MCF 10A (cell line): ENCODE data around the gene FAM228A. TPM values are rescaled to one million over a fixed set of nuclear protein-coding genes. Genes with fewer than 3 reads are reported as not detected.

ENCODE experiments used
- BruUV-seq: library from RNA; stranded (reverse); fragments of 400-500 nt; replicated peaks from 2 replicates; lab custom pipeline; 2021; lab: Mats Ljungman, UMichigan
- CTCF ChIA-PET: fragments of 300-600 bp; sonication (Branson Sonifier 250); formaldehyde crosslinking; extraction: SDS; loops from one replicate; lab custom pipeline; 2021; ENCODE audit warnings: antibody characterized with exemption, inconsistent platforms; lab: Yijun Ruan, JAX
- POLR2A ChIA-PET: fragments of 300-600, 350-650 bp; sonication (Branson Sonifier 250); formaldehyde crosslinking; extraction: SDS; loops from one replicate; lab custom pipeline; 2020; ENCODE audit warnings: antibody characterized with exemption, inconsistent platforms; lab: Yijun Ruan, JAX
- DNase-seq: peaks from one replicate; pipeline ENCODE4 v3.0.0-alpha.2; 2018; ENCODE audit not compliant: unreplicated experiment
- H3K27ac Mint-ChIP-seq: one replicate; pipeline ENCODE4 v1.8.0; 2022; ENCODE audit warnings: mild to moderate bottlenecking, low read depth, mixed read lengths; ENCODE audit not compliant: unreplicated experiment
- H3K27me3 Mint-ChIP-seq: one replicate; pipeline ENCODE4 v1.8.0; 2022; ENCODE audit warnings: mixed read lengths; ENCODE audit not compliant: insufficient read depth, unreplicated experiment
- H3K36me3 Mint-ChIP-seq: one replicate; pipeline ENCODE4 v1.8.0; 2022; ENCODE audit warnings: mild to moderate bottlenecking, moderate library complexity, mixed read lengths; ENCODE audit not compliant: insufficient read depth, unreplicated experiment
- H3K4me1 Mint-ChIP-seq: one replicate; pipeline ENCODE4 v1.8.0; 2022; ENCODE audit warnings: mixed read lengths; ENCODE audit not compliant: insufficient read depth, unreplicated experiment
- H3K4me3 Mint-ChIP-seq: one replicate; pipeline ENCODE4 v1.8.0; 2022; ENCODE audit warnings: mild to moderate bottlenecking, moderate library complexity, mixed read lengths; ENCODE audit not compliant: unreplicated experiment
- H3K9me3 Mint-ChIP-seq: one replicate; pipeline ENCODE4 v1.8.0; 2022; ENCODE audit warnings: mixed read lengths; ENCODE audit not compliant: unreplicated experiment
- intact Hi-C: fragments of 100-400 bp; cut with micrococcal nuclease; formaldehyde crosslinking; loops from 2 replicates; pipeline ENCODE4 v1.14.1; 2022
- total RNA-seq: library from RNA; stranded (reverse); gene quantifications from 2 replicates; pipeline ENCODE4 v1.2.3, GENCODE V29; 2022
- TF ChIP-seq, protein P1 (sequence below): fragments of 200-600 bp; IDR thresholded peaks from one replicate; pipeline ENCODE4 v1.8.0; 2022; ENCODE audit warnings: antibody characterized with exemption, mild to moderate bottlenecking; ENCODE audit not compliant: unreplicated experiment

FAM228A gene
- total RNA-seq, 1 experiment from 2014 or later, result not detected

- H3K36me3 Mint-ChIP-seq, result peaks cover 44% of the 10 kb centered on the region
- H3K27ac Mint-ChIP-seq, result no peak overlapping the region
- H3K27me3 Mint-ChIP-seq, result no peaks in the 10 kb centered on the region
- intact Hi-C loops, result no loop called here
- BruUV-seq, result no TSS peak
- POLR2A ChIA-PET, result no interaction called here
- DNase-seq, result no peak
- CTCF ChIA-PET, result interaction anchor here (0.6 kb wide), 1 partner anchor 78 kb away, joined by 3 read pairs; no protein-coding TSS in a partner anchor
- H3K4me3 Mint-ChIP-seq, result no peak overlapping the region
- no peaks in the 10 kb centered on the region for H3K4me1 Mint-ChIP-seq
- TF ChIP-seq, protein P1, sequence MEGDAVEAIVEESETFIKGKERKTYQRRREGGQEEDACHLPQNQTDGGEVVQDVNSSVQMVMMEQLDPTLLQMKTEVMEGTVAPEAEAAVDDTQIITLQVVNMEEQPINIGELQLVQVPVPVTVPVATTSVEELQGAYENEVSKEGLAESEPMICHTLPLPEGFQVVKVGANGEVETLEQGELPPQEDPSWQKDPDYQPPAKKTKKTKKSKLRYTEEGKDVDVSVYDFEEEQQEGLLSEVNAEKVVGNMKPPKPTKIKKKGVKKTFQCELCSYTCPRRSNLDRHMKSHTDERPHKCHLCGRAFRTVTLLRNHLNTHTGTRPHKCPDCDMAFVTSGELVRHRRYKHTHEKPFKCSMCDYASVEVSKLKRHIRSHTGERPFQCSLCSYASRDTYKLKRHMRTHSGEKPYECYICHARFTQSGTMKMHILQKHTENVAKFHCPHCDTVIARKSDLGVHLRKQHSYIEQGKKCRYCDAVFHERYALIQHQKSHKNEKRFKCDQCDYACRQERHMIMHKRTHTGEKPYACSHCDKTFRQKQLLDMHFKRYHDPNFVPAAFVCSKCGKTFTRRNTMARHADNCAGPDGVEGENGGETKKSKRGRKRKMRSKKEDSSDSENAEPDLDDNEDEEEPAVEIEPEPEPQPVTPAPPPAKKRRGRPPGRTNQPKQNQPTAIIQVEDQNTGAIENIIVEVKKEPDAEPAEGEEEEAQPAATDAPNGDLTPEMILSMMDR, result no peak
- no peaks in the 10 kb centered on the region for H3K9me3 Mint-ChIP-seq
These were observed 31.4 kb downstream of the FAM228A start for GRCh38 chr2:24206242-24206641.

DNA sequence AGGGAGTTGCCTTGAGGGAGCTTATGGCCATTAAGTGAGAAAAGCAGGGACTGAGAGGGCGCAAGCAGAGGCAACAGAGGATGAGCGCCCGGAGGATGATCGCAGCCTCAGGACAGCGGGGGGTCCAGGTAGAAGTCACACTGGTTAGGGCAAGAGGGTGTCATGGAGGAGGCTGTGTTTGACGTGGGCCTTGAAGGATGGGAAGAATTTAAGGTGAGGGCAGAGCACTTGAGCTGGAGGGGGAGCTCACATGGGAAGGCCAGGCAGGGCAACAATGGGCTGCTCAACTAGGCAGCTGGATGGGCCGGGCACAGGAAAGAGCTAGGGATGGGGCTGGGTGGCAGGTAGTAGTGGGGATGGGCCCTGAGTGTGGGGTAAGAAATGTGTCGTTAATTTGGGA, 31.9 kb downstream of the FAM228A start:
- H3K27ac Mint-ChIP-seq, result no peak overlapping the region
- ChIA-PET CTCF (no interaction called here), POLR2A (no interaction called here)
- H3K36me3 Mint-ChIP-seq, result peaks cover 48% of the 10 kb centered on the region
- BruUV-seq, result no TSS peak
- no peaks in the 10 kb centered on the region for H3K9me3 Mint-ChIP-seq
- no peak for DNase-seq
- TF ChIP-seq, protein P1, result no peak
- H3K4me1 Mint-ChIP-seq, result no peaks in the 10 kb centered on the region
- intact Hi-C loops, result no loop called here
- no peaks in the 10 kb centered on the region for H3K27me3 Mint-ChIP-seq
- no peak overlapping the region for H3K4me3 Mint-ChIP-seq

DNA sequence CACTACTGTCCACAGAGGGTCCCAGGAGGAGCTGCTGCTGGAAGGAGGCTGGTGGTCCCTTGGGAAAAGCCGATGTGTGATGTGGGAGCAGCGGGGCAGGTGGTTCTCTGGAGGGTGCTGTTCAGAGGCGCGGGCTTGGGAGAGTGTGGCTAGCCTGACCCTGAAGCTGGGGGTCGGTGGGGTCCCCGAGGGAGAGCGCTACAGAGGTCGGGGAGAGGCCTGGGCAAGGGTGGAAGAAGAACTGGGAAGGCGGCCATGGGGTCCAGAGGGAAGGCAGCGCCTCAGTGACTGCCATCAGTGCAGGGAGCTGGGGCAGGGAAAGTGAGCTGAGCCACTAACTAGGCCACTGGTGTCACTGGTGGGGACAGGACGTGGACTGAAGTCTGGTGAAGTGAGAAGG, 32.5 kb downstream of the FAM228A start:
- ChIA-PET CTCF (interaction anchor here (0.5 to 1.0 kb wide), 2 partner anchors 32 to 123 kb away, joined by 3 read pairs; partner anchors contain the start of gene TP53I3), POLR2A (no interaction called here)
- H3K27ac Mint-ChIP-seq, result no peak overlapping the region
- no peaks in the 10 kb centered on the region for H3K9me3 Mint-ChIP-seq
- intact Hi-C loops, result no loop called here
- H3K36me3 Mint-ChIP-seq, result peaks cover 53% of the 10 kb centered on the region
- BruUV-seq, result no TSS peak
- no peaks in the 10 kb centered on the region for H3K27me3 Mint-ChIP-seq
- H3K4me3 Mint-ChIP-seq, result no peak overlapping the region
- H3K4me1 Mint-ChIP-seq, result no peaks in the 10 kb centered on the region
- DNase-seq, result no peak
- TF ChIP-seq, protein P1, result no peak

- no peak for DNase-seq
- Mint-ChIP-seq H3K4me3 (no peak overlapping the region), H3K9me3 (no peaks in the 10 kb centered on the region), H3K36me3 (peaks cover 55% of the 10 kb centered on the region), H3K4me1 (no peaks in the 10 kb centered on the region), H3K27me3 (no peaks in the 10 kb centered on the region), H3K27ac (no peak overlapping the region)
- BruUV-seq, result no TSS peak
- TF ChIP-seq, protein P1, result no peak
- CTCF ChIA-PET, result no interaction called here
- intact Hi-C loops, result no loop called here
- POLR2A ChIA-PET, result interaction anchor here (0.6 kb wide), 1 partner anchor 23 kb away, joined by 3 read pairs; no protein-coding TSS in a partner anchor
These were observed 33.6 kb downstream of the FAM228A start for GRCh38 chr2:24208490-24208889.
